ENCODE measurements around the gene MDC1.

MDC1 gene

DNA sequence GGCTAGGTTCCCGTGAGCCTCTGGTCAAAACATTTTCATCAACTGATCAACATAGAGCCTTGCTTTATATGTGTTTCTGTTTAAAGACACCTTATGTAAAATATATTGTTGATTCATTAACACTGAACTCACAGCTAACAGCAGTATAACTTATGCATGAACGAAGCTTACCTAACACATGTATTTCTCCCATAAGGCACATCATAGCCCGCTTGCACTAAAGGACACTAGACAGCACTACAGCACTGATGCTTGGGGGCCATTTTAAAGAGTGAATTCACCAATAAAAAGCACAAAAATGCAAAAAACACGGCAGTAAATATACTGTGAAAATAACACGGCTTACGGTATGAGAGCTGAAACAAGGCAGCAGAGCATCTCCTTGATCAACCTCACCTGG is 21.5 kb upstream of the MDC1 start:
- Histone ChIP-seq H3K4me3 (no peak overlapping the region), H3K9ac (no peak overlapping the region), H3K9me3 (no peaks in the 10 kb centered on the region), H3K27ac (no peak overlapping the region), H3K27me3 (no peaks in the 10 kb centered on the region), H4K20me1 (peaks cover 55% of the 10 kb centered on the region), H3K4me1 (peaks cover 66% of the 10 kb centered on the region), H3K4me2 (peak overlapping the region; percentile 42; the same call in 1 of the 2 replicates), H3K36me3 (peaks cover 75% of the 10 kb centered on the region)
- TF ChIP-seq Cebpa-rat (IDR thresholded peaks at IDR 0.05) = no peak

DNA sequence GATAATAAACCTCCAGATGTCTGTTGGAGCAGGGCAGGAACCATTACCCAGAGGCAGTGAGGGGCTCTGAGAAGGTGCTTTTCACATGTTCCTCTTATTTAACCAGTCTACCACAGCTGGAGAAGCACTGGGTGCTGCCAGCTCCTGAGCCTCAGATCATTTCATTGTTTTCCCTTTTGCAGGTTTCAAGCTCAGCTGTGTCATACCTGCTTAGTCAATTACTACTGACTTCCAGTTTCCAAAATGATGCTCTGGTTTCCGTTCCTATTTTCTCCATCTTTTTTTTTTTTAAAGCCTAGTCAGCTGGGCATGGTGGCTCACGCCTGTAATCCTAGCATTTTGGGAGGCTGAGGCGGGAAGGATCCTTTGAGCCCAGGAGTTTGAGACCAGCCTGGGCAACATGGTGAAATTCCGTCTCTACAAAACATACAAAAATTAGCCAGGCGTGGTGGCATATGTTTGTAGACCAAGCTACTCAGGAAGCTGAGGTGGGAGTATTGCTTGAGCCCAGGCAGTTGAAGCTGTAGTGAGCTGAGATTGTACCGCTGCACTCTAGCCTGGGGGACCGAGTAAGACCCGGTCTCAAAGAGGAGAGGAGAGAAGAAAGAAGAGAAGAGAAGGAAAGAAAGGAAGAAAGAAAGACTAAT is 18.7 kb upstream of the MDC1 start:
- H3K4me1 ChIP-seq = peaks cover 65% of the 10 kb centered on the region
- H3K27me3 ChIP-seq = no peaks in the 10 kb centered on the region
- H3K27ac ChIP-seq = no peak overlapping the region
- no peak for TF ChIP-seq Cebpa-rat (IDR thresholded peaks at IDR 0.05)
- 0 out of 2 replicates have a peak overlapping the region, but pooled peaks have one; percentile 9 for H3K4me2 ChIP-seq
- H4K20me1 ChIP-seq = peaks cover 62% of the 10 kb centered on the region
- no peak overlapping the region for H3K4me3 ChIP-seq
- H3K9me3 ChIP-seq = no peaks in the 10 kb centered on the region
- H3K36me3 ChIP-seq = peaks cover 97% of the 10 kb centered on the region
- H3K9ac ChIP-seq = 0 out of 2 replicates have a peak overlapping the region, but pooled peaks have one; percentile 2

DNA sequence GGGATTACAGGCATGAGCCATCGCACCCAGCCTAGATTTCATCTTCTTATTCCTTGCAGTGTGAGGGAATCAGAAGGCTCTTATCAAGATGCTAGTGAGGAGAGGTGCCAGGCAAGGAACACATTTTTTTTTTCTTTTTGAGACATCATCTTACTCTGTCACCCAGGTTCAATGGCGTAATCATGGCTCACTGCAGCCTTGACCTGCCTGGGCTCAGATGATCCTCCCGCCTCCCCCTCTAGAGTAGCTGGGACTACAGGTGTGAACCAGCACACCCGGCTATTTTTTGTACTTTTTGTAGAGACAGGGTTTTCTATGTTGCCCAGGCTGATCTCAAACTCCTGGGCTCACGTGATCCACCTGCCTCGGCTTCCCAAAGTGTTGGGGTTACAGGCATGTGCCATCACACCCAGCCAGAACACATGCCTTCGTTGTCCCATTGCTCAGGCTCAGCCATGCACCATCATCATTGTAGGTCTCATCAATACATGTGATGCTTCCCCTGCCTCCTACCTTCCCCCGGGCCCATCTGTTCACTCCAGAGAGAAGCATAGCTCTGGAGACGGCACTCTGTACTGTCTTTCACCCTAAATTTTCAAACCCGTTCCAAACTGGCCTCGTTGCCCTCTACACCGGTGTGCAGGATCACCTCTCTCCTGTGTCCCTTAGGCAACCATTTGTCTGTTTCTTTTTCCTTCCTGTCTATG is 15.3 kb upstream of the MDC1 start:
- Histone ChIP-seq H3K9ac (no peak overlapping the region), H3K4me2 (no peak overlapping the region), H4K20me1 (peaks cover 75% of the 10 kb centered on the region), H3K9me3 (no peaks in the 10 kb centered on the region), H3K27me3 (no peaks in the 10 kb centered on the region), H3K27ac (no peak overlapping the region), H3K36me3 (peaks cover 95% of the 10 kb centered on the region), H3K4me3 (no peak overlapping the region), H3K4me1 (peaks cover 44% of the 10 kb centered on the region)
- TF ChIP-seq Cebpa-rat (IDR thresholded peaks at IDR 0.05) = no peak

DNA sequence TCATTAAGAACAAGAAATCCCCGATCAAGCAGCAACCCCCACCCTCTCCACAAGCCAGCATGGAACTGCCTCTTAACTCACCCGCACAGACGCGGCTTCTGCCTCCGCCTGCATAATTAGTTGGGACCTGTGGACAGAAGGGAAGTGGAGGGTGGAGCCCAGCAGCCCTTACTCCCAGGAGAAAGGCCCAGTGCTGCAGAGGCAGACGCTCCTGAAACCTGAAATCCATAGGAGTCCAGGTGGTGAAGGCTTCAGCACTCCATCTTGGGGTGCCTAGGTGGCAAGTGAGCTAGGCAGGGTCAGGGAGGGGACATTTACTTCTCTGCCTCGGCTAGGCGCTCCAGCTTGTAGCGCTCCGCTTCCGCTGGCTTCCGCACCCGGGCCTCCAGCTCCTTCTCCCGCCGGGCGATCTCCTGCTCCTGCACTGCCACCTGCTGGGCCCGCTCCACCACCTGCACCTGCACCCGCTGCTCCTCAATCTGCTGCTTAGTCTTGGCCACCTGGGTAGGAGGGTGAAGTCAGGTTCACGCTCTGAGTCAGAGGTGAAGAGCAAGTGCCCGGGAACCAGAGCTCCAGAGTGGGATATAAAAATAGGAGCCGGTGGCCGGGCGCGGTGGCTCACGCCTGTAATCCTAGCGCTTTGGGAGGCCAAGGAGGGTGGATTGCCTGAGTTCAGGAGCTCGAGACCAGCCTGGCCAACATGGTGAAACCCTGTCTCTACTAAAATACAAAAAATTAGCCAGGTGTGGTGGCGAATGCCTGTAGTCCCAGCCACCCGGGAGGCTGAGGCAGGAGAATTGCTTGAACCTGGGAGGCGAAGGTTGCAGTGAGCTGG is 13.7 kb upstream of the MDC1 start:
- H3K4me1 ChIP-seq = peaks cover 36% of the 10 kb centered on the region
- peaks cover 96% of the 10 kb centered on the region for H3K36me3 ChIP-seq
- no peak for TF ChIP-seq Cebpa-rat (IDR thresholded peaks at IDR 0.05)
- no peaks in the 10 kb centered on the region for H3K27me3 ChIP-seq
- H3K9me3 ChIP-seq = no peaks in the 10 kb centered on the region
- peak overlapping the region; percentile 7; the same call in 1 of the 2 replicates for H3K4me3 ChIP-seq
- H4K20me1 ChIP-seq = peaks cover 78% of the 10 kb centered on the region
- peak overlapping the region; percentile 16; the same call in 1 of the 2 replicates for H3K9ac ChIP-seq
- peak overlapping the region; percentile 72 for H3K4me2 ChIP-seq
- peak overlapping the region; percentile 38; the same call in 1 of the 2 replicates for H3K27ac ChIP-seq

DNA sequence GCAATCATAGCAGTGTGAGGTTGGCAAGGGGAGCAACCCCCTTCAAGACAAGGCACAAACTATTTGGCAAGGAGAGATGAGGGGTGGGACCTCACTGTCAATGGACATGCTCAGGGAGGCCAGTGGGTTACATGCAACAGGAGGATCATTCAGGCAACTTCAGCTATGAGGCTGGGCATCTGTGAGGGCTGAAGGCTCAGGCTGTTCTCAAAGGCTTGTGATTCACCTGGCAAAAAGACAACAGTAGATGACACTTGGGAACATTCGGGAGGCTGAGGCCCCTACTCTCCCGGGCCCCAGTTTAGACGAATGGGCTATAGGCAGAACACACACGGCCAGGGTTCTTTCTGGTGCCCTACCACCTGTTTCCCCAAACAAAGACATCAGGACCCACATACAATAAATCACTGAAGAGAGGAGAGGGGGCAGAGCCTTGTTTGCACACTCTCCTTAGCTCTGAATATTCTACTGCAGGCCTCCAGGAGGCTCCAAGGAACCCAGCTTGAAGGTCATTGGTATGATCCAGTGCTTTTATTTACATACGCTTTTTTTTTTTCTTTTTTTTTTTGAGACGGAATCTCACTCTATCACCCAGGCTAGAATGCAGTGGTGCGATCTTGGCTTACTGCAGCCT is 11.0 kb upstream of the MDC1 start:
- no peak overlapping the region for H3K4me2 ChIP-seq
- peaks cover 61% of the 10 kb centered on the region for H3K4me1 ChIP-seq
- H3K36me3 ChIP-seq = peaks cover 97% of the 10 kb centered on the region
- H3K4me3 ChIP-seq = no peak overlapping the region
- TF ChIP-seq Cebpa-rat (IDR thresholded peaks at IDR 0.05) = no peak
- H4K20me1 ChIP-seq = peaks cover 96% of the 10 kb centered on the region
- no peak overlapping the region for H3K9ac ChIP-seq
- no peaks in the 10 kb centered on the region for H3K27me3 ChIP-seq
- H3K9me3 ChIP-seq = no peaks in the 10 kb centered on the region
- H3K27ac ChIP-seq = no peak overlapping the region

DNA sequence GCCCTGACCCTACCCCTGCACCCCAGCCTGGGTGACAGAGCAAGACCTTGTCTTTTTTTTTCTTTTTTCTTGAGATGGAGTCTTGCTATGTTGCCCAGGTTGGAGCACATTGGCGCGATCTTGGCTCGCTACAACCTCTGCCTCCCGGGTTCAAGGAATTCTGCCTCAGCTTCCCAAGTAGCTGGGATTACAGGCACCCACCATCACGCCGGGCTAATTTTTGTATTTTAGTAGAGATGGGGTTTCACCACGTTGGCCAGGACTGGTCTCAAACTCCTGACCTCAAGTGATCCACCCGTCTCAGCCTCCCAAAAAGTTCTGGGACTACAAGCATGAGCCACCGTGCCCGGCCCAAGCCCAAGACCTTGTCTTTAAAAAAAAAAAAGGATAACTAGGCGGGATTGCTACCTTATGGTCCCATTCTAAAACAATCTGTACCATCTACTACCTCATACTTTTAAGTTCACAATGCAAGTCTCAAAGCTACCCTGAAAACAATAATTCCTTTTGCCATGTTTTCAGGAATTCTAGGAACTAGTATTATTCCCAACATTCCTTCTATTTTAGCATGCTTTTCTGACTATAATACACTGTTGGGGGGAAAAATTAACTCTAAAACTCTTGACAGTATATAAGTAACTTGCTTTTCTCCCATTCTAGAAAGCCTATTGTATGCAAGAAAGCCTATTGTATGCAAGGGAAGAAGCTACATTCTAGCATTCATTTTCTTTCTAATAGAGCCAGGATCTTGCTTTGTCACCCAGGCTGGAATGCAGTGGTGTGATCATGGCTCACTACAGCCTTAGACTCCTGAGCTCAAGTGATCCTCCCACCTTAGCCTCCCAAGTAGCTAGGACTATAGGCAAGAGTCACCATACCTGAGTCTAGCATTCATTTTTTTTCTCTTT is 9.7 kb upstream of the MDC1 start:
- peaks cover 97% of the 10 kb centered on the region for H3K36me3 ChIP-seq
- H3K27ac ChIP-seq = no peak overlapping the region
- no peak overlapping the region for H3K4me2 ChIP-seq
- peaks cover 60% of the 10 kb centered on the region for H3K4me1 ChIP-seq
- no peak overlapping the region for H3K9ac ChIP-seq
- H4K20me1 ChIP-seq = peaks cover 97% of the 10 kb centered on the region
- H3K27me3 ChIP-seq = no peaks in the 10 kb centered on the region
- no peaks in the 10 kb centered on the region for H3K9me3 ChIP-seq
- H3K4me3 ChIP-seq = no peak overlapping the region
- no peak for TF ChIP-seq Cebpa-rat (IDR thresholded peaks at IDR 0.05)

DNA sequence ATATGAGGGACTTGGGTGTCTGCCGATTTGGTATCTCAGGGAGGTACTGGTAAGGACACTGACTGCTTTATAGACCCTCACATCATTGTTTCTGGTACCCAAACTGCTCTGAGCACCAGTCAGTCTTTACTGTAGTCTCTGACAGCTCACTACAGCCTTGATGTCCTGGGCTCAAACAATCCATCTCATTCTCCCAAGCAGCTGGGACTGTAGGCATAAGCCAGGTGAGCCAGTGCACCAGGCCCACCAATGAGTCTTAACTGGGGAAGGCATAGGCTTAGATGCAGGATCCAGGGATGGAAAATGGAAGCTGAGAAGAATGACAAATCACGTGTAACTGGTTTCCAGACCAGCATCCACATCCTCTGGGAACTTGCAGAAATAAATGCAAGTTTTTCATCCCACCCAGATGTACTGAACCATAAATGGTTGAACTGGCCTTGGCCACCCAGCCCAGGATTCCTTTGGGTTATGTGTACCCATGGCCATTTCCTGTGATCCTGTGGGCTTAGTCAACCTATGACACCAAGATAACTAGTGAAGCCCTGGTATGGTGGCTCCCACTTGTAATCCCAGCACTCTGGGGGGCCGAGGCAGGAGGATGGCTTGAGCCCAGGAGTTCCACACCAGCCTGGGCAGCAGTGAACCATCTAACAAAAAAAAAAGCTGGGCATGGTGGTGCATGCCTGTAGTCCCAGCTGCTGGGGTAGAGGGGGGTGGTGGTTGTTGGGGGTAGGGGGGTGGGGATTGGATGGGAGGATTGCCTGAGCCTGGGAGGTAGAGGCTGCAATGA is 8.8 kb upstream of the MDC1 start:
- Histone ChIP-seq H3K4me2 (peak overlapping the region; percentile 89), H4K20me1 (peaks cover 93% of the 10 kb centered on the region), H3K27ac (no peak overlapping the region), H3K36me3 (peaks cover 92% of the 10 kb centered on the region), H3K4me3 (no peak overlapping the region), H3K27me3 (no peaks in the 10 kb centered on the region), H3K9ac (no peak overlapping the region), H3K9me3 (no peaks in the 10 kb centered on the region), H3K4me1 (peaks cover 51% of the 10 kb centered on the region)
- no peak for TF ChIP-seq Cebpa-rat (IDR thresholded peaks at IDR 0.05)
